Skeletal muscle tissue (tissue), 4 donors: ENCODE data around the gene TGFA. TPM values are rescaled to one million over a fixed set of nuclear protein-coding genes. Genes with fewer than 3 reads are reported as not detected.

Experiments used
- H3K27ac ChIP-seq: one replicate; pipeline ENCODE4 v1.7.0; 2013; ENCODE audit warnings: mild to moderate bottlenecking, low read depth, low read length, inconsistent platforms
- H3K27me3 ChIP-seq, 3 donors: one replicate each; pipeline ENCODE4 v1.7.0; 2013; ENCODE audit warnings: low read length in 3 of 3; ENCODE audit not compliant: control insufficient read depth in 3 of 3, insufficient read depth in 3 of 3
- H3K36me3 ChIP-seq, 3 donors: one replicate each; pipeline ENCODE4 v1.7.0; 2013; ENCODE audit warnings: low read length in 3 of 3; ENCODE audit not compliant: control insufficient read depth in 3 of 3, insufficient read depth in 3 of 3
- H3K4me1 ChIP-seq, 3 donors: one replicate each; pipeline ENCODE4 v1.7.0; 2013; ENCODE audit warnings: low read length in 3 of 3, mild to moderate bottlenecking in 3 of 3; ENCODE audit not compliant: control insufficient read depth in 3 of 3, insufficient read depth in 3 of 3
- H3K4me3 ChIP-seq, 3 donors: one replicate each; pipeline ENCODE4 v1.7.0; 2013; ENCODE audit warnings: low read length in 3 of 3
- H3K9ac ChIP-seq, 3 donors: one replicate each; pipeline ENCODE4 v1.7.0; 2013; ENCODE audit warnings: low read length in 3 of 3, mild to moderate bottlenecking in 3 of 3, moderate library complexity in 2 of 3, low read depth in 1 of 3
- H3K9me3 ChIP-seq, 3 donors: one replicate each; pipeline ENCODE4 v1.7.0; 2013; ENCODE audit warnings: low read length in 3 of 3; ENCODE audit not compliant: control insufficient read depth in 3 of 3
- total RNA-seq: library from RNA; depleted of rRNA; stranded (reverse); fragments of >200 nt; gene quantifications from one replicate; pipeline ENCODE4 v1.2.3, GENCODE V29; 2014
- donor health status: Osteomylitis.

TGFA gene
- total RNA-seq, 1 donor from 2014 or later = under 0.01 TPM

- no peaks in the 10 kb centered on the region for H3K36me3 ChIP-seq
- no peak overlapping the region for H3K4me3 ChIP-seq
- H3K4me1 ChIP-seq = no peaks in the 10 kb centered on the region
- peaks cover 0 to 9% (median 0%) of the 10 kb centered on the region in 3 donors for H3K27me3 ChIP-seq
- no peak overlapping the region for H3K9ac ChIP-seq
- H3K9me3 ChIP-seq = no peaks in the 10 kb centered on the region
- H3K27ac ChIP-seq = no peak overlapping the region
These were observed 63.2 kb downstream of the TGFA start for GRCh38 chr2:70490381-70490780.

- Histone ChIP-seq H3K4me3 (no peak overlapping the region), H3K27ac (no peak overlapping the region), H3K36me3 (no peaks in the 10 kb centered on the region), H3K27me3 (peaks cover 0 to 9% (median 0%) of the 10 kb centered on the region in 3 donors), H3K9ac (no peak overlapping the region), H3K4me1 (no peaks in the 10 kb centered on the region), H3K9me3 (no peaks in the 10 kb centered on the region)
These were observed 64.5 kb downstream of the TGFA start for GRCh38 chr2:70489165-70489564.

GRCh38 chr2:70484086-70484485, 69.5 kb downstream of the TGFA start:
- H3K4me3 ChIP-seq = no peak overlapping the region
- H3K36me3 ChIP-seq = no peaks in the 10 kb centered on the region
- no peaks in the 10 kb centered on the region for H3K4me1 ChIP-seq
- H3K9me3 ChIP-seq = peaks cover 0 to 2% (median 0%) of the 10 kb centered on the region in 3 donors
- no peak overlapping the region for H3K9ac ChIP-seq
- no peak overlapping the region for H3K27ac ChIP-seq
- peaks cover 0 to 3% (median 3%) of the 10 kb centered on the region in 3 donors for H3K27me3 ChIP-seq

GRCh38 chr2:70482401-70482800, 71.2 kb downstream of the TGFA start:
- Histone ChIP-seq H3K4me3 (no peak overlapping the region), H3K36me3 (no peaks in the 10 kb centered on the region), H3K9me3 (peaks cover 0 to 2% (median 0%) of the 10 kb centered on the region in 3 donors), H3K27me3 (peaks cover 0 to 3% (median 3%) of the 10 kb centered on the region in 3 donors), H3K27ac (no peak overlapping the region), H3K9ac (no peak overlapping the region), H3K4me1 (no peaks in the 10 kb centered on the region)

- Histone ChIP-seq H3K9ac (no peak overlapping the region), H3K27me3 (peaks cover 0 to 3% (median 0%) of the 10 kb centered on the region in 3 donors)
These were observed 73.2 kb downstream of the TGFA start for GRCh38 chr2:70480468-70480867.

GRCh38 chr2:70479816-70480215, 73.8 kb downstream of the TGFA start:
- Histone ChIP-seq H3K9me3 (peaks cover 0 to 2% (median 0%) of the 10 kb centered on the region in 3 donors), H3K4me1 (no peaks in the 10 kb centered on the region), H3K4me3 (no peak overlapping the region), H3K27me3 (peaks cover 0 to 3% (median 3%) of the 10 kb centered on the region in 3 donors), H3K36me3 (no peaks in the 10 kb centered on the region), H3K9ac (no peak overlapping the region), H3K27ac (no peak overlapping the region)

More at GRCh38 chr2:70480468-70480867, 73.2 kb downstream of the TGFA start:
- Histone ChIP-seq H3K4me3 (no peak overlapping the region), H3K27ac (no peak overlapping the region), H3K36me3 (no peaks in the 10 kb centered on the region), H3K4me1 (no peaks in the 10 kb centered on the region), H3K9me3 (peaks cover 0 to 2% (median 0%) of the 10 kb centered on the region in 3 donors)

GRCh38 chr2:70477441-70477844, 76.2 kb downstream of the TGFA start:
- Histone ChIP-seq H3K27ac (no peak overlapping the region), H3K36me3 (no peaks in the 10 kb centered on the region), H3K9ac (no peak overlapping the region), H3K4me1 (no peaks in the 10 kb centered on the region), H3K4me3 (no peak overlapping the region), H3K27me3 (peaks cover 5 to 8% (median 7%) of the 10 kb centered on the region in 3 donors), H3K9me3 (peaks cover 0 to 2% (median 0%) of the 10 kb centered on the region in 3 donors)

- Histone ChIP-seq H3K9me3 (no peaks in the 10 kb centered on the region), H3K27me3 (peaks cover 12 to 16% (median 16%) of the 10 kb centered on the region in 3 donors), H3K36me3 (no peaks in the 10 kb centered on the region), H3K4me1 (no peaks in the 10 kb centered on the region), H3K4me3 (no peak overlapping the region), H3K27ac (no peak overlapping the region), H3K9ac (no peak overlapping the region)
These were observed 78.4 kb downstream of the TGFA start for GRCh38 chr2:70475266-70475665.

- Histone ChIP-seq H3K36me3 (no peaks in the 10 kb centered on the region), H3K27ac (no peak overlapping the region), H3K4me1 (no peaks in the 10 kb centered on the region), H3K4me3 (no peak overlapping the region), H3K9ac (no peak overlapping the region), H3K27me3 (peaks cover 9 to 20% (median 16%) of the 10 kb centered on the region in 3 donors), H3K9me3 (no peaks in the 10 kb centered on the region)
These were observed 79.3 kb downstream of the TGFA start for GRCh38 chr2:70474256-70474848.

- no peak overlapping the region for H3K27ac ChIP-seq
- no peak overlapping the region for H3K9ac ChIP-seq
- no peaks in the 10 kb centered on the region for H3K4me1 ChIP-seq
- H3K27me3 ChIP-seq = peaks cover 9 to 20% (median 16%) of the 10 kb centered on the region in 3 donors
- H3K9me3 ChIP-seq = no peaks in the 10 kb centered on the region
- H3K4me3 ChIP-seq = no peak overlapping the region
- H3K36me3 ChIP-seq = no peaks in the 10 kb centered on the region
These were observed 80.4 kb downstream of the TGFA start for GRCh38 chr2:70473101-70473722.
